ENCODE data around the gene TXNRD2.

Gene TXNRD2

DNA sequence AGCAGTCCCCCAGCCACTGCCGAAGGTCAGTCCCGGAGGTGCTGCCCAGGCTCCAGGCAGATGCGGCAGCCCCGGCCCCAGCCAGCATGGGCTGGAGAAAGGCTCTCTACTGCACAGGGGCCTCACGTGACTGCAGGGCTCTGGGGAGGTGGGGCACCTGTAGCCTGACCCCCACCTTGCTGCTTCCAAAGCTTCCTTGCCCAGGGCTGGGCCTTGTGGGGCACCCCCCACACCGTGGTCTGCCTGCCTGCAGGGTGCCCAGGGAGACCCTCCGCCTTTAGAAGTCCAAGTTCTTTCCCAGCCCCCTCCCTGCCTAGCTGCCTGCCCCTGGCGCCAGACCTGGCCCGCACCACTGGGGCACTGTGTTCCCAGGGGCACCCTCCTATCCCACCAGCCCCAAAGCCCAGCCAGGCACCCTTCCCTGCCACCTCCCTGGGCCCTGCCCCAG is 28.4 kb upstream of the TXNRD2 start:
- Histone ChIP-seq H3K4me3 (ENCODE audit: severe bottlenecking) (no peak overlapping the region), H3K36me3 (ENCODE audit: low read depth) (peaks cover 9% of the 10 kb centered on the region), H3K4me1 (ENCODE audit: insufficient read depth, poor library complexity, severe bottlenecking) (peaks cover 3% of the 10 kb centered on the region), H3K27ac (ENCODE audit: poor library complexity, severe bottlenecking) (no peak overlapping the region), H3K9me3 (ENCODE audit: severe bottlenecking) (no peaks in the 10 kb centered on the region), H3K27me3 (ENCODE audit: insufficient read depth, poor library complexity, severe bottlenecking) (no peaks in the 10 kb centered on the region)
- no peak for TF ChIP-seq CTCF (IDR thresholded peaks at IDR 0.05; ENCODE audit: poor library complexity, severe bottlenecking)
- no peak for ATAC-seq (ENCODE audit: low read depth)
- no peak for DNase-seq (ENCODE audit: low spot score)

DNA sequence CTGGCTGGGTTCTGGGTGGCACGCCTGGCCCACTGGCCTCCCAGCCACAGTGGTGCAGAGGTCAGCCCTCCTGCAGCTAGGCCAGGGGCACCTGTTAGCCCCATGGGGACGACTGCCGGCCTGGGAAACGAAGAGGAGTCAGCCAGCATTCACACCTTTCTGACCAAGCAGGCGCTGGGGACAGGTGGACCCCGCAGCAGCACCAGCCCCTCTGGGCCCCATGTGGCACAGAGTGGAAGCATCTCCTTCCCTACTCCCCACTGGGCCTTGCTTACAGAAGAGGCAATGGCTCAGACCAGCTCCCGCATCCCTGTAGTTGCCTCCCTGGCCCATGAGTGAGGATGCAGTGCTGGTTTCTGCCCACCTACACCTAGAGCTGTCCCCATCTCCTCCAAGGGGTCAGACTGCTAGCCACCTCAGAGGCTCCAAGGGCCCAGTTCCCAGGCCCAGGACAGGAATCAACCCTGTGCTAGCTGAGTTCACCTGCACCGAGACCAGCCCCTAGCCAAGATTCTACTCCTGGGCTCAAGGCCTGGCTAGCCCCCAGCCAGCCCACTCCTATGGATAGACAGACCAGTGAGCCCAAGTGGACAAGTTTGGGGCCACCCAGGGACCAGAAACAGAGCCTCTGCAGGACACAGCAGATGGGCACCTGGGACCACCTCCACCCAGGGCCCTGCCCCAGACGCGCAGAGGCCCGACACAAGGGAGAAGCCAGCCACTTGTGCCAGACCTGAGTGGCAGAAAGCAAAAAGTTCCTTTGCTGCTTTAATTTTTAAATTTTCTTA is 27.7 kb upstream of the TXNRD2 start:
- no peaks in the 10 kb centered on the region for H3K4me1 ChIP-seq (ENCODE audit: insufficient read depth, poor library complexity, severe bottlenecking)
- no peak overlapping the region for H3K4me3 ChIP-seq (ENCODE audit: severe bottlenecking)
- H3K36me3 ChIP-seq (ENCODE audit: low read depth) = peaks cover 16% of the 10 kb centered on the region
- no peaks in the 10 kb centered on the region for H3K27me3 ChIP-seq (ENCODE audit: insufficient read depth, poor library complexity, severe bottlenecking)
- ATAC-seq (ENCODE audit: low read depth) (no peak; the same call in 2 of the 3 replicates), DNase-seq (ENCODE audit: low spot score) (no peak)
- TF ChIP-seq CTCF (IDR thresholded peaks at IDR 0.05; ENCODE audit: poor library complexity, severe bottlenecking) = no peak
- H3K9me3 ChIP-seq (ENCODE audit: severe bottlenecking) = no peaks in the 10 kb centered on the region
- H3K27ac ChIP-seq (ENCODE audit: poor library complexity, severe bottlenecking) = no peak overlapping the region

GRCh38 chr22:19968450-19968891 is 26.9 kb upstream of the TXNRD2 start:
- no peak for ATAC-seq (ENCODE audit: low read depth)
- Histone ChIP-seq H3K4me3 (ENCODE audit: severe bottlenecking) (no peak overlapping the region), H3K36me3 (ENCODE audit: low read depth) (peaks cover 20% of the 10 kb centered on the region), H3K4me1 (ENCODE audit: insufficient read depth, poor library complexity, severe bottlenecking) (peaks cover 6% of the 10 kb centered on the region), H3K9me3 (ENCODE audit: severe bottlenecking) (no peaks in the 10 kb centered on the region), H3K27me3 (ENCODE audit: insufficient read depth, poor library complexity, severe bottlenecking) (no peaks in the 10 kb centered on the region), H3K27ac (ENCODE audit: poor library complexity, severe bottlenecking) (no peak overlapping the region)
- no peak for DNase-seq (ENCODE audit: low spot score)
- no peak for TF ChIP-seq CTCF (IDR thresholded peaks at IDR 0.05; ENCODE audit: poor library complexity, severe bottlenecking)

DNA sequence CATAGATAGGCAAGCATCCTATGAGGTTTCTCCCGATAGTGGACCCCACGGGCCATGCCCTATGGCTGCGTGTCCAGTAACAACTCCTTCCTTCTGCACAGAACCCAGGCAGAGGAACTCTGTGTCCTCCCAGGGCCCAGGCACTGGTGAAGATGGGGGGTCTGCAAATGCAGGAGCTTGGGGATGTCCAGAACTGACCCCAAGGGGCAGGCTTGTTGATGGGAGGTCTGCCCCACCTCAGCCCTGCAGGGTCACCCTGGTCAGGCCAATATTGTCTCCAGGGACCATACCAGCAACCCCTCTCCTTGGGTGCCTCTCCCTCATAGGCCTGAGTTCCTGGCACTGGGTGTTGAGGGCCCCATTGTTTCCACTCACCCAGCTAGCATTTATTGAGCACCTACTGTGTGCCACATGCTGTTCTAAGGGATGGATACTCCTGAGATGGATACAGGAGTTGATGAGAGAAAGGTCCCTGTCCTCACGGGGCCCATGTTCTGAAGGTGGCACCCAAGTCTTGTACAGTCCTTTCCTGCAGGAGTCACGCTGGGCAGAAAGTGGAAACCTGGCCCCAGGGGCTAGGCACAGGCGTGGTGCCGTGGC is 26.3 kb upstream of the TXNRD2 start:
- ATAC-seq (ENCODE audit: low read depth) (no peak), DNase-seq (ENCODE audit: low spot score) (no peak)
- Histone ChIP-seq H3K27me3 (ENCODE audit: insufficient read depth, poor library complexity, severe bottlenecking) (no peaks in the 10 kb centered on the region), H3K27ac (ENCODE audit: poor library complexity, severe bottlenecking) (no peak overlapping the region), H3K4me1 (ENCODE audit: insufficient read depth, poor library complexity, severe bottlenecking) (peaks cover 8% of the 10 kb centered on the region), H3K9me3 (ENCODE audit: severe bottlenecking) (no peaks in the 10 kb centered on the region), H3K36me3 (ENCODE audit: low read depth) (peaks cover 21% of the 10 kb centered on the region), H3K4me3 (ENCODE audit: severe bottlenecking) (no peak overlapping the region)
- no peak for TF ChIP-seq CTCF (IDR thresholded peaks at IDR 0.05; ENCODE audit: poor library complexity, severe bottlenecking)
